ENCODE measurements around the gene LCN9.

Gene LCN9

GRCh38 chr9:135701067-135701958 is 38.2 kb downstream of the LCN9 start:
- DNase-seq = no peak

GRCh38 chr9:135701959-135702721 is 39.0 kb downstream of the LCN9 start, which contains the start of gene KCNT1:
Gene KCNT1, plus strand, starts transcription at chr9:135702185. Its CDS starts 74 bp downstream, at chr9:135702259.
- peak; percentile 53 for DNase-seq

GRCh38 chr9:135703726-135704125 is 40.6 kb downstream of the LCN9 start:
- DNase-seq = no peak

GRCh38 chr9:135704483-135704882 is 41.4 kb downstream of the LCN9 start:
- no peak for DNase-seq

GRCh38 chr9:135705376-135705775 is 42.3 kb downstream of the LCN9 start:
- no peak for DNase-seq

GRCh38 chr9:135706288-135706687 is 43.2 kb downstream of the LCN9 start:
- DNase-seq = no peak

GRCh38 chr9:135707252-135708138 is 44.4 kb downstream of the LCN9 start:
- no peak for DNase-seq

- no peak for DNase-seq
These were observed 45.1 kb downstream of the LCN9 start for GRCh38 chr9:135708164-135708563.

- DNase-seq = no peak
These were observed 48.3 kb downstream of the LCN9 start for GRCh38 chr9:135711391-135711790.

- DNase-seq = no peak
These were observed 48.8 kb downstream of the LCN9 start for GRCh38 chr9:135711881-135712280.

GRCh38 chr9:135712613-135713295 is 49.6 kb downstream of the LCN9 start:
- DNase-seq = no peak

- DNase-seq = no peak
These were observed 51.3 kb downstream of the LCN9 start for GRCh38 chr9:135714242-135715055.

- no peak for DNase-seq
These were observed 52.0 kb downstream of the LCN9 start for GRCh38 chr9:135715056-135715595.

GRCh38 chr9:135716045-135716444 is 52.9 kb downstream of the LCN9 start:
- no peak for DNase-seq

Data from activated CD4-positive, alpha-beta T cell treated with anti-CD3 and anti-CD28 coated beads, Interleukin-2, amount 50 U/mL, for 16 hours (primary cell).